AG10803 (cell line): ENCODE measurements around the gene C1orf21.

Source experiments
- DNase-seq: peaks from one replicate; pipeline ENCODE4 v3.0.0; 2010; ENCODE audit warnings: low read depth
- H3K4me3 ChIP-seq: 2 replicates; pipeline ENCODE4 v1.5.1; 2011; ENCODE audit warnings: mild to moderate bottlenecking, low read length, control low read depth
- TF ChIP-seq, protein P1 (sequence below): conservative IDR thresholded peaks from 2 replicates; pipeline ENCODE4 v1.5.1; 2011; ENCODE audit warnings: mild to moderate bottlenecking, low read length, control low read depth, inconsistent platforms

The C1orf21 gene

DNA sequence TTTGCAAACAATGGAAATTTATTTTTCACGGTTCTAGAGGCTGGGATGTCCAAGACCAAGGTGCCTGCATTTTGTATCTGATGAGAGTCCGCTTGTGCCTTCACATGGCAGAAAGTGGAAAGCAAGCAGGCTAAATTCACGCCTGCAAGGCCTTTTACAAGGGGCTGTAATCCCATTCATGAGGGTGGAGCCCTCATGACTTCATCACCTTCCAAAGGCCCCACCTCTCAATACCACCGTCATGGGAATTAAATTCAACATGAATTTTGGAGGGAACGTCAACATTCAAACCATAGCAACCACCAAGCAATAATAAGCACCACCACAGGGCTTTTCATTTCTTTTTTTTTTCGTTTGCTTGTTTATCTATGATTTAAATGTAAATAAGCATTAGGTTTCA is 115.3 kb downstream of the C1orf21 start:
- TF ChIP-seq, protein P1, sequence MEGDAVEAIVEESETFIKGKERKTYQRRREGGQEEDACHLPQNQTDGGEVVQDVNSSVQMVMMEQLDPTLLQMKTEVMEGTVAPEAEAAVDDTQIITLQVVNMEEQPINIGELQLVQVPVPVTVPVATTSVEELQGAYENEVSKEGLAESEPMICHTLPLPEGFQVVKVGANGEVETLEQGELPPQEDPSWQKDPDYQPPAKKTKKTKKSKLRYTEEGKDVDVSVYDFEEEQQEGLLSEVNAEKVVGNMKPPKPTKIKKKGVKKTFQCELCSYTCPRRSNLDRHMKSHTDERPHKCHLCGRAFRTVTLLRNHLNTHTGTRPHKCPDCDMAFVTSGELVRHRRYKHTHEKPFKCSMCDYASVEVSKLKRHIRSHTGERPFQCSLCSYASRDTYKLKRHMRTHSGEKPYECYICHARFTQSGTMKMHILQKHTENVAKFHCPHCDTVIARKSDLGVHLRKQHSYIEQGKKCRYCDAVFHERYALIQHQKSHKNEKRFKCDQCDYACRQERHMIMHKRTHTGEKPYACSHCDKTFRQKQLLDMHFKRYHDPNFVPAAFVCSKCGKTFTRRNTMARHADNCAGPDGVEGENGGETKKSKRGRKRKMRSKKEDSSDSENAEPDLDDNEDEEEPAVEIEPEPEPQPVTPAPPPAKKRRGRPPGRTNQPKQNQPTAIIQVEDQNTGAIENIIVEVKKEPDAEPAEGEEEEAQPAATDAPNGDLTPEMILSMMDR: no peak
- H3K4me3 ChIP-seq: no peak overlapping the region
- DNase-seq: no peak

DNA sequence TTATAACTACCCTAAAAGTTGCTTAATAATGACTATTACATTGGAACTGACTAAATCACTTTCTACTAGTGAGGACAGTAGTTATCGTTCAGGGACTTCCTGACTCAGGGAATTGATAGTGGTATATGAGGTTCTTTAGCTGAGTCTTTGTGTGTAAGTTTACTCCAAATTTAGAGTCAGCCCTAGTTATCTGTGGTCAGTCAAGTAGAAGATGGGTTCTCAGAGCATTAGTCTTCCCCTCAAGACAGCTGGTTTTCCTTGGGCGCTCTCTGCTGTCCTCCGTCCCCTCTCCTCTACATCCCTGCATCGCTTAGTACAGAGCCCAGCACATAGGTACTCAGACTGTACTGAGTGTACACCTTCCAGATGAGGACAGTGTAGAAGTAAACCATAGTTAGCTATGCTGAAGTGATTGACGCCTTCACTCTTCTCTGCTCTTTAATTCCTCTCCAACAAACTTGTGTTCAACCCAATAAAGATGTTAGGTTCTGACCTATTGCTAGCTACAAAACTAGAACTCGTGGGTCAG is 116.5 kb downstream of the C1orf21 start:
- no peak overlapping the region for H3K4me3 ChIP-seq
- TF ChIP-seq, protein P1: no peak
- no peak for DNase-seq

DNA sequence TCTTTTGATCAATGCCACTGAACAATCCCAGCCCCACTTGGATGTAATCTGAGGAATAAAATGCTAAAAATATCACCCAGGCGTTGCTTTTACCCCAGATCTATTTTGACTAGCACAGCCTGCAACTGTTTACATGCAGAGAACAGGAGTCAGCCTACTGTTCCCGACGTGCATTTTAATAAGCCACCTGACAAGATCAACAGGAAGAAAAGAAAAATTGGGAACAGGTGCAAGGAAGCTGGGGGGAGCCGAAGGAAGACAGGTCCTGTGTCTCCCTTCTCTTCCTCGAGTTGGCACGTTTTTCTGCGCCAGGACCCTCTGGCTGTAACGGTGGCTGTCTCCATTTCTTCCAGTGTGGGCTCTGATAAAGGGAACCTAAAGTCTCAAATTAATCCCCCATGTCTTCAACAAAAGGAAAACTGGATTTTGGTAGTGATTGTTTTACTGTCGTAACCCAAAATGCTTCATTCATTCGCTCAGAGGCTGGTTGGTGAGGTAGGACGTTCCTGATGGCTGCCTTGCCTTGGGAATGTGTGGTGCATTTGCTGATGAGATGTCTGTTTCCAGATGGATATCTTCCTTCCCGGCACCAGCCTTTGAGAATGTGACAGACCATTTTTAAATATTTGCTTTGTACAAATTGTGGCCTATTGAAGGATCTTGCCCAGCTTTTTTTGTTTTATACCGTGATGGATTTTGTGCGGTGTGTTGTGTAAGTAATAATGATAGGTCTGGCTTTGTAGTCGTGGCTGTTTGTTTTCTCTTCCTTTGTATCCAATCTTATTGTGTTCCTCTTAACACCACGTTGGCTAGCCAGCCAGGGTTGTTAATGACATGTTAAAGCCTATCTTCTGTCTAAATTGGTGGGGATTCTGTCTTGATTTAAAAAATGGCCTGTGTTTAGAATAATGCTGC is 117.5 kb downstream of the C1orf21 start:
- H3K4me3 ChIP-seq: no peak overlapping the region
- TF ChIP-seq, protein P1: no peak
- no peak for DNase-seq

- H3K4me3 ChIP-seq: no peak overlapping the region
- TF ChIP-seq, protein P1: no peak
- DNase-seq: no peak
These were observed 118.1 kb downstream of the C1orf21 start for GRCh38 chr1:184504955-184505338.

- DNase-seq: no peak
- H3K4me3 ChIP-seq: no peak overlapping the region
- TF ChIP-seq, protein P1: no peak
These were observed 119.7 kb downstream of the C1orf21 start for GRCh38 chr1:184506481-184506880.

DNA sequence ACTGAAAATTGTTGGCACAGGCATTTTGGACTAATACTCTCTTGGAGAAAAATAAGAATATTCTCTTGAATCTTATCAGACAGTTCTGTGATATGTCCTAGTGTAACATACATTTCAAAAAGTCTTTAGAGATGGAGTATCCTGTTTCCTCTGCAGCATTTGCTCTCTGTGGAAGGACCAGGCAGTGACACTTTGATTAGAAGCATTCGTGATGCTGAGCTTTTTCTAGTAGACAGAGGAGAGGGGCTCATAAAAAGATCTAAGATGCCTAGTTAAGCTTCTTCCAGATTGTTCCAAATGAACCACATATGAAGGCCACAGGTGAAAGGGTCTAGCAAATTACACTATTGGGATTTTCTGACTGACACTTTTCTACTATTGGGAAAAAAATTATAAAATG is 120.3 kb downstream of the C1orf21 start:
- H3K4me3 ChIP-seq: no peak overlapping the region
- no peak for DNase-seq
- TF ChIP-seq, protein P1: no peak
